ENCODE measurements around the gene PTPRM.
"Not testable (repeated sequence)": the region's sequence is repeated elsewhere in the genome, so short reads cannot be mapped to it uniquely, and the experiment has no call there.

Gene PTPRM

GRCh38 chr18:8018701-8019331 is 451.7 kb downstream of the PTPRM start:
- FAIRE-seq = no peak

GRCh38 chr18:8019600-8019999 is 452.5 kb downstream of the PTPRM start:
- no peak for FAIRE-seq

GRCh38 chr18:8020132-8020846 is 453.2 kb downstream of the PTPRM start:
- FAIRE-seq = no peak

DNA sequence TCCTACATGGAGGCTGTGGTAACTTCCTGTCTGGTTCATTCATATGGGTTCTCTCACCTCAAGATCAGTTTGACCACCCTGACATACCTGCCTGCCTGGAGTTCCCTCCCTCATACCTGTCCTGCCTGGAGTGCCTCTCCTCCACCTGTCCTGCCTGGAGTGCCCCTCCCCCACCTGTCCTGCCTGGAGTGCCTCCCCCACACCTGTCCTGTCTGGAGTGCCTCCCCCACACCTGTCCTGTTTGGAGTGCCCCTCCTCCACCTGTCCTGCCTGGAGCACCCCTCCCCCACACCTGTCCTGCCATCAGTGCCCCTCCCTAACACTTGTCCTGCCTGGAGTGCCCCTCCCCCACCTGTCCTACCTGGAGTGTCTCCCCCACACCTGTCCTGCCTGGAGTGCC is 461.9 kb downstream of the PTPRM start:
- no peak for FAIRE-seq

GRCh38 chr18:8029731-8030130 is 462.6 kb downstream of the PTPRM start:
- FAIRE-seq = no peak

DNA sequence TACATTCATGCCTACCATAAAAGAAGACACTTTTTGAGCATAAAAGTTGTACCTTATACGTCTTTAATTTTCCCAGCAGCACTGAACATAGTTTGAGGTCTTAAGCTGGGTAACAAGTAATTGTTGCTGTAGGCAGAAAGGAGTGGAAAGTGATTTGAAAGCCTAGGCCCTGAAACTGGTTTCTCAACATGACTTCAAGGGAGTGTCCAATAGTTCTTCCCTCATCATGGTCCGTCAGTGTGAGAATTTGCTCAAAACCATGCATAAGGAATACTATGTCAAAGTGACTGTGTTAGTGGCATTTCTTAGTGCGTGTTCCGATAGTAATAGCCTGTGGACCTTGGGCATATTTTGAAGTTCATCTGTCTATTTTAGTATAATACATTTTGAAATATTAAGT is 463.1 kb downstream of the PTPRM start:
- no peak for FAIRE-seq

- no peak for FAIRE-seq
Observed at GRCh38 chr18:8031496-8031895, 464.4 kb downstream of the PTPRM start.

GRCh38 chr18:8034674-8035073 is 467.6 kb downstream of the PTPRM start:
- no peak for FAIRE-seq

GRCh38 chr18:8036551-8036950 is 469.4 kb downstream of the PTPRM start:
- FAIRE-seq = no peak

- no peak for FAIRE-seq
Observed at GRCh38 chr18:8037296-8037695, 470.2 kb downstream of the PTPRM start.

GRCh38 chr18:8040021-8040420 is 472.9 kb downstream of the PTPRM start:
- no peak for FAIRE-seq

GRCh38 chr18:8041526-8042111 is 474.5 kb downstream of the PTPRM start:
- no peak for FAIRE-seq

DNA sequence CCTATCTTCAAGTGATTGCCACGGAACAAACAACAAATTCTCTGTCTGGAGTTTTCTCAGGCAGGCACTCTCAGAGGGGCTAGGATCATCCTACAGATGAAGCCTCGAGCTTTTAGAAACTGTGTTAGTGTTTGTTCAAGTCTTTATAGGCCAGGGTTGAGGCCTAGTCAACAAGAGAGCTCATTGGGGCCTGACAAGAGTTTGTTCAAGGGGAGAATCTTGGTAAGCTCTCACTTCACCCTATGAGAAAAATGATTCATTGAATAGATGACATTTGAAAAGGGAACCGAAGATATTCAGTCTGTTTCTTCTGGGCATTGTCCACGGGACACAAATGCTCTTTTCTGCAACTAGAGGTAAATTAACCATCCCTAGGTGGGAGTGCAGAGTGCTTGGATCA is 476.9 kb downstream of the PTPRM start:
- FAIRE-seq = no peak

DNA sequence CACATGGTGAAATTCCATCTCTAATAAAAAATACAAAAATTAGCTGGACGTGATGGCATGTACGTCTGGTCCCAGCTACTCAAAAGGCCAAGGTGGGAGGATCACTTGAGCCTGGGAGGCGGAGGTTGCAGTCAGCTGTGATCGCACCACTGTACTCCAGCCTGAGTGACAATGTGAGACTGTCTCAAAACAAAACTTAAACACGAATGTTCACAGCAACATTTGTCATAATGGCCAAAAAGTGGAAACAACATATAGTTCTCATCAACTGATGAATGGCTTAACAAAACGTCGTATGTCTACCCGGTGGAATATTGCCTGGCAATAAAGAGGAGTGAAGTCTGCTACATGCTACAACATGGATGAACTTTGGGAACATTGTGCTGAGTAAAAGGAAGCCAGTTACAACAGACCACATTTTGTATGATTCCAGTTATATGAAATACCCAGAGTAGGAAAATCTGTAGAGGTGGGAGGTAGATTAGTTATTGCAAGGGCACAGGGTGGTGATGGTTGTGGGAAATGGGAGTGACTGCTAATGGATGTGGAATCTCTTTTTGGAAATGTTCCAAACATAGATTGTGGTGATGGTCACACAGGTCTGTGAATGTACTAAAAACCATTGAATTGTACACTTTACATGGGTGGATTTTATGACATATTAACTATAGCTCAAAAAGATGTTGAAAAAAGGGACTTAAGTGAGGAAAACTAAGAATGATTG is 478.2 kb downstream of the PTPRM start:
- no peak for FAIRE-seq

DNA sequence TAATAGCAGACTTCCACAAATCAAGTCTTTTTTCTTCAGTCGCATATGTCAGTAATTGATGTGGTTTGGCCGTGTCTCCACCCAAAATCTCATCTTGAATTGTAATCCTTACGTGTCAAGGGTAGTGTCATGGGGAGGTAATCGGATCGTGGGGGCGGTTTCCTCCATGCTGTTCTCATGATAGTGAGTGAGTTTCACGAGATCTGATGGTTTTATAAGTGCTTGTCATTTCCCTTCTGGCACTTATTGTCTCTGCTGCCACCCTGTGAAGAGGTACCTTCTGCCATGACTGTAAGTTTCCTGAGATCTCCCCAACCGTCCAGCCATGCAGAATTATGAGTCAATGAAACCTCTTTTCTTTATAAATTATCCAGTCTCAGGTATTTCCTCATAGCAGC is 478.8 kb downstream of the PTPRM start:
- FAIRE-seq = no peak

DNA sequence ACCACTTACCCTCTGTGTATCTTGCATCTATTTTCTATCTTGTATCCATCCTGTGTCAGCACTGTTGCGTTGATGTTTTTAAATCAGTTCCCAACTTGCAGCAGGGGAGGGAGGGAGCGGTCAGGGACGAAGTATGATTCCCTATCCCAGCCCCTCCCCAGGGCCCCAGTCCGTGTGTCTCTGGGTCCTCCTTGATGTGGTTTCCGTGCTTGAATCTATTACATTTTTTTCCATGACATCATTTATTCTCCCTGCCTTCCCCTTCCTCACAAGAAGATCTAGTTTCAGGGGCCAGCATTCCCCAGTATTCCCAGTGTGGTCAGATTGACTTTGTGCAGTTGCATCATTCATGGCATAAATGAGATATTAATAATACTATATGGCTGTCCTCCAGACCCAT is 479.3 kb downstream of the PTPRM start:
- FAIRE-seq = no peak

DNA sequence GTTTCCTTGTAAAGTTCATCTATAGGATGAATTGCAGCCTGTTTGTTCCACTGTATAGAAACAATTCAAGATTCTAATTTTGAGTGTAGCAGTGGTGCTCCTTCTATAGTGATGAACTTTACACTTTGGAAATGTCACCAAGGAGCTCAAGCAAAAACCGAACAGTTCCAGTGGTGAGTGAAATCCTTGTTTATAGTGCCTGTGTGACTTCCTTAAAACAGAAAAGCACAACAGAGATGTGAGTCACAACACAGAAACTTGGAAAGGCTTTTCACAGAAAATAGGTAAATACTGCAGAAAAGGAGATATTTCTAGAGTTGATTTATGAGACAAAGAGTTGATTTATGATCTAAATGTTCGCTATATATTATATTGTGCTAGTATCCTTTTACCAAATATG is 482.0 kb downstream of the PTPRM start:
- no peak for FAIRE-seq

- FAIRE-seq = no peak
Observed at GRCh38 chr18:8050616-8051329, 483.7 kb downstream of the PTPRM start.

DNA sequence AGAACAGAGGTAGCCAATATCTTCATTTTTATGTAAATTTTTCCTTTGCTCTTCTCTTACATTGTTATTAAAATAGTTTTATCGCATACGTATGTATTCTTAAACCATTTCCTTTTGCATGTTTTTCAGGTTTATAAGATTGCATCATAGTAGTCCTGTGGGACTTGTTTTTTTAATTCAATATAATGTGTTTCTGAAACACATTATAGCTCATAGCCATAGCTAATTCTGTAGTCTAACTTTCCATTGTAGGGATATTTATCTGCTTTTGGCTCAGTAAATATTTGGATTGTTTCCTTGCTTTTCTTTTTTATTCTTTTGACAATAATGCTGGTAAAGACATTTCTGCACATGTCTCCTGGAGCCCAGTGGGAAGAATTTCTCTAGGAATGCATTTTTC is 484.3 kb downstream of the PTPRM start:
- no peak for FAIRE-seq

- no peak for FAIRE-seq
Observed at GRCh38 chr18:8052237-8052701, 485.2 kb downstream of the PTPRM start.

GRCh38 chr18:8056723-8057122 is 489.6 kb downstream of the PTPRM start:
- no peak for FAIRE-seq

DNA sequence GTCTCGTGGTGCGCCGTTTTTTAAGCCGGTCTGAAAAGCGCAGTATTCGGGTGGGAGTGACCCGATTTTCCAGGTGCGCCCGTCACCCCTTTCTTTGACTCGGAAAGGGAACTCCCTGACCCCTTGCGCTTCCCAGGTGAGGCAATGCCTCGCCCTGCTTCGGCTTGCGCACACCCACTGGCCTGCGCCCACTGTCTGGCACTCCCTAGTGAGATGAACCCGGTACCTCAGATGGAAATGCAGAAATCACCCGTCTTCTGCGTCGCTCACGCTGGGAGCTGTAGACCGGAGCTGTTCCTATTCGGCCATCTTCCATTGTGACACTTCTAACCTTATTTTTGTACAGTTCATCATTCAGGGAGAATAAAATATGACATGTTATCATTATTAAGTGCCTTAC is 496.0 kb downstream of the PTPRM start:
- not testable (repeated sequence) for FAIRE-seq

- peak; percentile 92 for FAIRE-seq
Observed at GRCh38 chr18:8063733-8064132, 496.6 kb downstream of the PTPRM start.
